Measurements from ENCODE around the gene SLC26A11. TPM values are rescaled to one million over a fixed set of nuclear protein-coding genes. Genes with fewer than 3 reads are reported as not detected.

The SLC26A11 gene
- total RNA-seq, 4 donors from 2014 or later, result 7.9 to 19.7 (median 13.7) TPM

- ATAC-seq, result no peak
- TF ChIP-seq POLR2AphosphoS5 (IDR thresholded peaks at IDR 0.05) (no peak), CTCF (IDR thresholded peaks at IDR 0.05) (no peak), EP300 (IDR thresholded peaks at IDR 0.05) (no peak), POLR2A (IDR thresholded peaks at IDR 0.05) (no peak)
These were observed 36.4 kb upstream of the SLC26A11 start for GRCh38 chr17:80183581-80184422.

GRCh38 chr17:80184423-80184714 is 35.9 kb upstream of the SLC26A11 start:
- TF ChIP-seq EP300 (IDR thresholded peaks at IDR 0.05) (no peak), CTCF (IDR thresholded peaks at IDR 0.05) (no peak), POLR2A (IDR thresholded peaks at IDR 0.05) (no peak), POLR2AphosphoS5 (IDR thresholded peaks at IDR 0.05) (no peak)
- ATAC-seq, result no peak
- 72% methylated on average over 8 of the region's 10 CpGs; no CpG with 5 or more reads in 1 of the 2 donors for WGBS, 2 donors (ENCODE audit: low coverage in 1 of 2)
- Histone ChIP-seq H3K27me3 (peaks cover 52% of the 10 kb centered on the region), H3K36me3 (no peaks in the 10 kb centered on the region), H3K4me1 (peaks cover 0 to 10% (median 0%) of the 10 kb centered on the region in 3 donors), H3K9me3 (no peaks in the 10 kb centered on the region), H3K4me3 (no peak overlapping the region), H3K27ac (no peak overlapping the region)

More at GRCh38 chr17:80183581-80184422, 36.4 kb upstream of the SLC26A11 start:
- 70% methylated on average over 2 of the region's 26 CpGs; no CpG with 5 or more reads in 1 of the 2 donors for WGBS, 2 donors (ENCODE audit: low coverage in 1 of 2)
- Histone ChIP-seq H3K4me3 (no peak overlapping the region), H3K4me1 (peaks cover 0 to 10% (median 0%) of the 10 kb centered on the region in 3 donors), H3K9me3 (no peaks in the 10 kb centered on the region), H3K27ac (no peak overlapping the region), H3K27me3 (peaks cover 47% of the 10 kb centered on the region), H3K36me3 (no peaks in the 10 kb centered on the region)

- Histone ChIP-seq H3K4me3 (no peak overlapping the region), H3K36me3 (no peaks in the 10 kb centered on the region), H3K27me3 (peaks cover 55% of the 10 kb centered on the region), H3K9me3 (no peaks in the 10 kb centered on the region), H3K27ac (no peak overlapping the region), H3K4me1 (peaks cover 0 to 10% (median 0%) of the 10 kb centered on the region in 3 donors)
- no peak for ATAC-seq
- TF ChIP-seq POLR2A (IDR thresholded peaks at IDR 0.05), result no peak
- no peak for TF ChIP-seq CTCF (IDR thresholded peaks at IDR 0.05)
- no peak for TF ChIP-seq EP300 (IDR thresholded peaks at IDR 0.05)
- TF ChIP-seq POLR2AphosphoS5 (IDR thresholded peaks at IDR 0.05), result no peak
- WGBS, 2 donors (ENCODE audit: low coverage in 1 of 2), result 63% methylated on average over 4 of the region's 9 CpGs; no CpG with 5 or more reads in 1 of the 2 donors
These were observed 34.3 kb upstream of the SLC26A11 start for GRCh38 chr17:80185968-80186367.

GRCh38 chr17:80187090-80187489 is 33.1 kb upstream of the SLC26A11 start:
- Histone ChIP-seq H3K27ac (peak overlapping the region in 1 of 4 donors; percentile 20), H3K9me3 (no peaks in the 10 kb centered on the region), H3K4me3 (no peak overlapping the region), H3K27me3 (peaks cover 51% of the 10 kb centered on the region), H3K36me3 (no peaks in the 10 kb centered on the region), H3K4me1 (peaks cover 0 to 21% (median 0%) of the 10 kb centered on the region in 3 donors)
- WGBS, 2 donors (ENCODE audit: low coverage in 1 of 2), result 67 to 75% methylated on average over 13 to 16 of the region's 16 CpGs
- TF ChIP-seq CTCF (IDR thresholded peaks at IDR 0.05) (no peak), POLR2A (IDR thresholded peaks at IDR 0.05) (no peak), POLR2AphosphoS5 (IDR thresholded peaks at IDR 0.05) (no peak), EP300 (IDR thresholded peaks at IDR 0.05) (no peak)
- peak; percentile 53 for ATAC-seq

- WGBS, 2 donors (ENCODE audit: low coverage in 1 of 2), result 30 to 57% methylated on average over 2 to 5 of the region's 18 CpGs
- H3K36me3 ChIP-seq, result no peaks in the 10 kb centered on the region
- TF ChIP-seq POLR2A (IDR thresholded peaks at IDR 0.05) (no peak), EP300 (IDR thresholded peaks at IDR 0.05) (no peak), POLR2AphosphoS5 (IDR thresholded peaks at IDR 0.05) (no peak), CTCF (IDR thresholded peaks at IDR 0.05) (no peak)
- H3K27ac ChIP-seq, result peak overlapping the region in 1 of 4 donors; percentile 20
- no peaks in the 10 kb centered on the region for H3K9me3 ChIP-seq
- ATAC-seq, result peak; percentile 83
- peaks cover 48% of the 10 kb centered on the region for H3K27me3 ChIP-seq
- no peak overlapping the region for H3K4me3 ChIP-seq
- peaks cover 0 to 22% (median 0%) of the 10 kb centered on the region in 3 donors for H3K4me1 ChIP-seq
These were observed 32.7 kb upstream of the SLC26A11 start for GRCh38 chr17:80187515-80187941.

All from gastroesophageal sphincter (tissue), 4 donors.